ENCODE results near the gene FHAD1.

FHAD1 gene

DNA sequence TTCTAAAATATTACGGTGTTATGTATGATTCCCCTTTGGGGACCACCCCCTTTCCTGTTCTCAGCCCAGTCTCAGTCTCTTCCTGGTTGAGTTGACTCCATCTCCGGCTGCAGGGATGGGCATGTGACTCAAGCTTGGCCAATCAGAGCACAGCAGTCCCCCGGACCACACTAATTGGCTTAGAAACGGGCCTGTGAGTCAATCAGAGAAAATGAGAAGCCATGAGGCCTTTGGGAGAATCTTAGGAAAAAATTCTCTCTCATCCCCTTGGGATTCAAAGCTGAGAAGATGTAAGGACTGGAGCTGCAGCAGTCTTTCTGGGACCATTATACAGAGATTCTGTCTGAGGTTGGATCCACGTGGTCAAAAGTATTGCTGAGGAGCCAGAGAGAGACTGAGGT, 10.7 kb upstream of the FHAD1 start:
- Histone ChIP-seq H3K4me2 (ENCODE audit: low read depth, low read length) (no peak overlapping the region), H4K20me1 (ENCODE audit: insufficient read depth, low read length) (no peaks in the 10 kb centered on the region), H3K9me3 (replicated peaks; ENCODE audit: insufficient read depth, low read length) (no peaks in the 10 kb centered on the region), H3K9ac (ENCODE audit: low read length) (no peak overlapping the region), H3K27me3 (replicated peaks; ENCODE audit: insufficient read depth, low read length) (no peaks in the 10 kb centered on the region), H3K9me2 (replicated peaks; ENCODE audit: insufficient read depth, low read length) (no peaks in the 10 kb centered on the region), H3K79me2 (ENCODE audit: low read length) (no peaks in the 10 kb centered on the region), H3K27ac (ENCODE audit: low read length) (no peak overlapping the region), H3K4me1 (ENCODE audit: low read length) (peaks cover 7% of the 10 kb centered on the region), H2AFZ (ENCODE audit: low read length) (no peak overlapping the region), H3F3A (ENCODE audit: insufficient read depth, low read length) (peaks cover 3% of the 10 kb centered on the region), H3K36me3 (replicated peaks; ENCODE audit: insufficient read depth, low read length) (no peaks in the 10 kb centered on the region), H3K4me3 (ENCODE audit: low read length) (no peak overlapping the region)
- DNase-seq = no peak
- TF ChIP-seq, protein P1, sequence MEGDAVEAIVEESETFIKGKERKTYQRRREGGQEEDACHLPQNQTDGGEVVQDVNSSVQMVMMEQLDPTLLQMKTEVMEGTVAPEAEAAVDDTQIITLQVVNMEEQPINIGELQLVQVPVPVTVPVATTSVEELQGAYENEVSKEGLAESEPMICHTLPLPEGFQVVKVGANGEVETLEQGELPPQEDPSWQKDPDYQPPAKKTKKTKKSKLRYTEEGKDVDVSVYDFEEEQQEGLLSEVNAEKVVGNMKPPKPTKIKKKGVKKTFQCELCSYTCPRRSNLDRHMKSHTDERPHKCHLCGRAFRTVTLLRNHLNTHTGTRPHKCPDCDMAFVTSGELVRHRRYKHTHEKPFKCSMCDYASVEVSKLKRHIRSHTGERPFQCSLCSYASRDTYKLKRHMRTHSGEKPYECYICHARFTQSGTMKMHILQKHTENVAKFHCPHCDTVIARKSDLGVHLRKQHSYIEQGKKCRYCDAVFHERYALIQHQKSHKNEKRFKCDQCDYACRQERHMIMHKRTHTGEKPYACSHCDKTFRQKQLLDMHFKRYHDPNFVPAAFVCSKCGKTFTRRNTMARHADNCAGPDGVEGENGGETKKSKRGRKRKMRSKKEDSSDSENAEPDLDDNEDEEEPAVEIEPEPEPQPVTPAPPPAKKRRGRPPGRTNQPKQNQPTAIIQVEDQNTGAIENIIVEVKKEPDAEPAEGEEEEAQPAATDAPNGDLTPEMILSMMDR (IDR thresholded peaks at IDR 0.05; ENCODE audit: low read length) = no peak
- no peak for TF ChIP-seq EZH2 (optimal IDR thresholded peaks at IDR 0.05; ENCODE audit: low read depth, low read length)
- TF ChIP-seq EZH2phosphoT487 (IDR thresholded peaks at IDR 0.05; ENCODE audit: low read length) = no peak

DNA sequence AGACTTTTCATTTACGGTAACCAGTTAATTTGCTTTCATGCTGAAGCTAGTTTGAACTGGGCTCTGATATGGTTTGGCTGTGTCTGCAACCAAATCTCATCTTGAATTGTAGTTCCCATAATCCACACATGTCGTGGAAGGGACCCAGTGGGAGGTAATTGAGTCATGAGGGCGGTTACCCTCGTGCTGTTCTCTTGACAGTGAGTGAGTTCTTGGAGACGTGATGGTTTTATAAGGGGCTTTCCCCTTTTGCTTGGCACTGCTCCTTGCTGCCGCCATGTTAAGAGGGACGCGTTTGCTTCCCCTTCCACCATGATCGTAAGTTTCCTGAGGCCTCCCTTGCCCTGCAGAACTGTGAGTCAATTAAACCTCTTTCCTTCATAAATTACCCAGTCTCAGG, 10.3 kb upstream of the FHAD1 start:
- Histone ChIP-seq H3K4me3 (ENCODE audit: low read length) (no peak overlapping the region), H3K9me3 (replicated peaks; ENCODE audit: insufficient read depth, low read length) (no peaks in the 10 kb centered on the region), H2AFZ (ENCODE audit: low read length) (no peak overlapping the region), H3K9me2 (replicated peaks; ENCODE audit: insufficient read depth, low read length) (no peaks in the 10 kb centered on the region), H3K4me1 (ENCODE audit: low read length) (peaks cover 6% of the 10 kb centered on the region), H3K4me2 (ENCODE audit: low read depth, low read length) (no peak overlapping the region), H3K27ac (ENCODE audit: low read length) (no peak overlapping the region), H3K36me3 (replicated peaks; ENCODE audit: insufficient read depth, low read length) (no peaks in the 10 kb centered on the region), H3K9ac (ENCODE audit: low read length) (no peak overlapping the region), H3K79me2 (ENCODE audit: low read length) (no peaks in the 10 kb centered on the region), H3F3A (ENCODE audit: insufficient read depth, low read length) (no peaks in the 10 kb centered on the region; the same call in 1 of the 2 replicates), H3K27me3 (replicated peaks; ENCODE audit: insufficient read depth, low read length) (no peaks in the 10 kb centered on the region), H4K20me1 (ENCODE audit: insufficient read depth, low read length) (no peaks in the 10 kb centered on the region)
- no peak for DNase-seq
- TF ChIP-seq EZH2phosphoT487 (IDR thresholded peaks at IDR 0.05; ENCODE audit: low read length) (no peak), EZH2 (optimal IDR thresholded peaks at IDR 0.05; ENCODE audit: low read depth, low read length) (no peak)
- TF ChIP-seq, protein P1 (IDR thresholded peaks at IDR 0.05; ENCODE audit: low read length) = no peak

DNA sequence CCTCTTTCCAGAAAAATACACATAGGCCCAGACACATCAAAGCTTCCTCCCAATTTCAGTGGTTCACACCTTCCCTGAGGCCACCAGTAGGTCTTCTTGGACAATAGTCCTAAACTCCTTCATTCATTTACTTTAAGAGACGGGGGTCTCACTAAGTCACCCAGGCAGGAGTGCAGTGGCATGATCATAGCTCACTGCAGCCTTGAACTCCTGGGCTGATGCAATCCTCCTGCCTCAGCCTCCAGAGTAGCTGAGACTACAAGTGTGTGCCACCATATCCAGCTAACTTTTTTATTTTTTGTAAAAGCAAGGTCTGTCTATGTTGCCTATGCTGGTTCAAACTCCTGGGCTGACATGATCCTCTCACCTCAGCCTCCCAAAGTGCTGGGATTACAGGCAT, 8.2 kb upstream of the FHAD1 start:
- H3K9ac ChIP-seq (ENCODE audit: low read length) = no peak overlapping the region
- no peak for DNase-seq
- TF ChIP-seq, protein P1 (IDR thresholded peaks at IDR 0.05; ENCODE audit: low read length) = no peak
- TF ChIP-seq EZH2phosphoT487 (IDR thresholded peaks at IDR 0.05; ENCODE audit: low read length) (no peak), EZH2 (optimal IDR thresholded peaks at IDR 0.05; ENCODE audit: low read depth, low read length) (no peak)

More for the DNA sequence above, 8.2 kb upstream of the FHAD1 start:
- Histone ChIP-seq H3K4me3 (ENCODE audit: low read length) (no peak overlapping the region), H3K4me2 (ENCODE audit: low read depth, low read length) (no peak overlapping the region), H3K27ac (ENCODE audit: low read length) (no peak overlapping the region), H4K20me1 (ENCODE audit: insufficient read depth, low read length) (no peaks in the 10 kb centered on the region), H3K4me1 (ENCODE audit: low read length) (no peaks in the 10 kb centered on the region), H3K36me3 (replicated peaks; ENCODE audit: insufficient read depth, low read length) (no peaks in the 10 kb centered on the region), H3K27me3 (replicated peaks; ENCODE audit: insufficient read depth, low read length) (no peaks in the 10 kb centered on the region), H2AFZ (ENCODE audit: low read length) (no peak overlapping the region), H3K79me2 (ENCODE audit: low read length) (no peaks in the 10 kb centered on the region), H3F3A (ENCODE audit: insufficient read depth, low read length) (no peaks in the 10 kb centered on the region), H3K9me3 (replicated peaks; ENCODE audit: insufficient read depth, low read length) (no peaks in the 10 kb centered on the region), H3K9me2 (replicated peaks; ENCODE audit: insufficient read depth, low read length) (no peaks in the 10 kb centered on the region)

All from MM.1S (cell line).